ENCODE results near the gene AADACL3.

DNA sequence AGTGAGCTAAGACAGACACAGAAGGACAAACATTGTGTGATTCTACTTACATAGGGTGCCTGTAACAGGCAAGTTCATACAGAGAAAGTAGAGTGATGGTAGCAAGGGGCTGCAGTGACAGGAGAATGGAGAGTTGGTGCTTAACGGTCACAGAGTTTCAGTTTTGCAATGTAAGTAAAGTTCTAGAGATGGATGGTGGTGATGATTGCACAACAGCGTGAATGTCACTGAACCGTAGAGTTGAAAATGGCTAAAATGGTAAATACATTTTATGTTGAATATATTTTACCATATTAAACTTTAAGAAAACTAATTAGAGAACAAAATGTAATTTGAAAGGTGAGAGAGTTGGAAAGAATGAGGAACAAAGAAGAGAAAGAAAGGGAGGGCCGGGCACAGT, 38.8 kb downstream of the AADACL3 start:
- TF ChIP-seq, protein P1, sequence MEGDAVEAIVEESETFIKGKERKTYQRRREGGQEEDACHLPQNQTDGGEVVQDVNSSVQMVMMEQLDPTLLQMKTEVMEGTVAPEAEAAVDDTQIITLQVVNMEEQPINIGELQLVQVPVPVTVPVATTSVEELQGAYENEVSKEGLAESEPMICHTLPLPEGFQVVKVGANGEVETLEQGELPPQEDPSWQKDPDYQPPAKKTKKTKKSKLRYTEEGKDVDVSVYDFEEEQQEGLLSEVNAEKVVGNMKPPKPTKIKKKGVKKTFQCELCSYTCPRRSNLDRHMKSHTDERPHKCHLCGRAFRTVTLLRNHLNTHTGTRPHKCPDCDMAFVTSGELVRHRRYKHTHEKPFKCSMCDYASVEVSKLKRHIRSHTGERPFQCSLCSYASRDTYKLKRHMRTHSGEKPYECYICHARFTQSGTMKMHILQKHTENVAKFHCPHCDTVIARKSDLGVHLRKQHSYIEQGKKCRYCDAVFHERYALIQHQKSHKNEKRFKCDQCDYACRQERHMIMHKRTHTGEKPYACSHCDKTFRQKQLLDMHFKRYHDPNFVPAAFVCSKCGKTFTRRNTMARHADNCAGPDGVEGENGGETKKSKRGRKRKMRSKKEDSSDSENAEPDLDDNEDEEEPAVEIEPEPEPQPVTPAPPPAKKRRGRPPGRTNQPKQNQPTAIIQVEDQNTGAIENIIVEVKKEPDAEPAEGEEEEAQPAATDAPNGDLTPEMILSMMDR (IDR thresholded peaks at IDR 0.05; ENCODE audit: insufficient read depth, low read depth, low read length), result no peak
- TF ChIP-seq EZH2 (IDR thresholded peaks at IDR 0.05; ENCODE audit: insufficient read depth, low read length), result no peak

Measured in astrocyte (in vitro differentiated cells and primary cell).